Upper lobe of left lung (tissue), 6 donors: ENCODE results near the gene EHMT1. TPM values are rescaled to one million over a fixed set of nuclear protein-coding genes. Genes with fewer than 3 reads are reported as not detected.

ENCODE experiments used
- ATAC-seq, 2 donors: fragments of 200-7000 bp; cut with Tn5 transposase; one replicate each; pipeline ENCODE4 v1.9.1; 2022; ENCODE audit warnings: mild to moderate bottlenecking in 2 of 2, moderate library complexity in 2 of 2; ENCODE audit not compliant: low FRiP score in 2 of 2
- DNase-seq, 2 donors: peaks; one replicate each; pipeline ENCODE4 v3.0.0-alpha.2; 2019 to 2020
- H3K27ac ChIP-seq, 4 donors: fragments of 200-600 bp; sonication (generic); one replicate each; pipeline ENCODE4 v1.5.1; 2016 to 2019
- H3K27me3 ChIP-seq, 4 donors: fragments of 200-600 bp; sonication (generic); one replicate each; pipeline ENCODE4 v1.5.1; 2017 to 2019
- H3K36me3 ChIP-seq, 4 donors: fragments of 200-600 bp; sonication (generic); one replicate each; pipeline ENCODE4 v1.5.1; 2016 to 2019
- H3K4me1 ChIP-seq, 4 donors: fragments of 200-600 bp; sonication (generic); one replicate each; pipeline ENCODE4 v1.5.1; 2018 to 2019
- H3K4me3 ChIP-seq, 4 donors: fragments of 200-600 bp; sonication (generic); one replicate each; pipeline ENCODE4 v1.5.1; 2017 to 2019; ENCODE audit warnings: mild to moderate bottlenecking in 2 of 4, moderate library complexity in 1 of 4
- H3K9me3 ChIP-seq, 4 donors: fragments of 200-600 bp; sonication (generic); one replicate each; pipeline ENCODE4 v1.5.1; 2018 to 2019
- CTCF ChIP-seq, 6 experiments: fragments of 450-650 bp in 4 of 6; fragments of 200-600 bp in 2 of 6; sonication (generic) in 2 of 6; IDR thresholded peaks; one replicate each; pipeline ENCODE4 v1.5.1; 2016 to 2019; ENCODE audit warnings: antibody characterized with exemption in 6 of 6
- EP300 ChIP-seq, 4 donors: sonication (generic); formaldehyde crosslinking; IDR thresholded peaks; one replicate each; pipeline ENCODE4 v1.5.1; 2017; ENCODE audit warnings: antibody characterized with exemption in 4 of 4, control low read depth in 2 of 4
- POLR2A ChIP-seq, 4 donors: fragments of 450-650 bp; IDR thresholded peaks; one replicate each; pipeline ENCODE4 v1.5.1; 2016 to 2017; ENCODE audit warnings: antibody characterized with exemption in 4 of 4, mild to moderate bottlenecking in 2 of 4
- POLR2AphosphoS5 ChIP-seq, 2 donors: sonication (generic); formaldehyde crosslinking; IDR thresholded peaks; one replicate each; pipeline ENCODE4 v1.5.1; 2017; ENCODE audit warnings: antibody characterized with exemption in 2 of 2
- WGBS, 2 donors: methylation state at CpG; one replicate each; pipeline ENCODE4 v1.1.5; 2017 to 2018; 5-methylcytosine and 5-hydroxymethylcytosine counted together
- total RNA-seq, 6 donors: library from RNA; depleted of rRNA in 4 of 6; stranded (reverse); fragments of >200 nt in 4 of 6; gene quantifications; one replicate each; pipeline versions ENCODE4 v1.1.0 to v1.2.1, GENCODE V29; 2016 to 2021
- donor health status: DM: no; HTN: no; CAD: no; lungs with moderate emphysema.
- donor health status: DM: no; HTN: yes; CAD: no; lungs with severe emphysema.

EHMT1 gene
- total RNA-seq, 6 donors from 2014 or later: 68.0 to 183 (median 83.6) TPM

- 88 to 92% methylated on average over 5 of the region's 5 CpGs for WGBS, 2 donors
- no peak overlapping the region for H3K27ac ChIP-seq
- TF ChIP-seq POLR2A (IDR thresholded peaks at IDR 0.05): no peak
- no peak for TF ChIP-seq POLR2AphosphoS5 (IDR thresholded peaks at IDR 0.05)
- TF ChIP-seq EP300 (IDR thresholded peaks at IDR 0.05): no peak
- no peak for TF ChIP-seq CTCF (IDR thresholded peaks at IDR 0.05)
- H3K27me3 ChIP-seq: no peaks in the 10 kb centered on the region
- H3K4me1 ChIP-seq: peaks cover 0 to 24% (median 16%) of the 10 kb centered on the region in 4 donors
- H3K36me3 ChIP-seq: peaks cover 0 to 9% (median 3%) of the 10 kb centered on the region in 4 donors
- no peak for ATAC-seq
- no peaks in the 10 kb centered on the region for H3K9me3 ChIP-seq
- no peak for DNase-seq
- H3K4me3 ChIP-seq: no peak overlapping the region
These were observed 22.1 kb downstream of the EHMT1 start for GRCh38 chr9:137640862-137641261.

- Histone ChIP-seq H3K27me3 (no peaks in the 10 kb centered on the region), H3K36me3 (peaks cover 0 to 12% (median 3%) of the 10 kb centered on the region in 4 donors), H3K9me3 (no peaks in the 10 kb centered on the region), H3K4me1 (peaks cover 0 to 36% (median 18%) of the 10 kb centered on the region in 4 donors), H3K27ac (no peak overlapping the region), H3K4me3 (no peak overlapping the region)
- no peak for DNase-seq
- ATAC-seq: no peak
- no peak for TF ChIP-seq CTCF (IDR thresholded peaks at IDR 0.05)
- no peak for TF ChIP-seq POLR2AphosphoS5 (IDR thresholded peaks at IDR 0.05)
- 98 to 99% methylated on average over 10 of the region's 10 CpGs for WGBS, 2 donors
These were observed 23.4 kb downstream of the EHMT1 start for GRCh38 chr9:137642118-137642601.

GRCh38 chr9:137642892-137643291, 24.1 kb downstream of the EHMT1 start:
- H3K36me3 ChIP-seq: peaks cover 0 to 12% (median 3%) of the 10 kb centered on the region in 4 donors
- H3K9me3 ChIP-seq: no peaks in the 10 kb centered on the region
- 93 to 94% methylated on average over 5 of the region's 5 CpGs for whole genome bisulfite sequencing, 2 donors
- no peak for DNase-seq
- peaks cover 0 to 39% (median 18%) of the 10 kb centered on the region in 4 donors for H3K4me1 ChIP-seq
- H3K4me3 ChIP-seq: no peak overlapping the region
- TF ChIP-seq POLR2AphosphoS5 (IDR thresholded peaks at IDR 0.05): no peak
- no peak for TF ChIP-seq EP300 (IDR thresholded peaks at IDR 0.05)
- TF ChIP-seq CTCF (IDR thresholded peaks at IDR 0.05): no peak
- TF ChIP-seq POLR2A (IDR thresholded peaks at IDR 0.05): no peak
- no peak for ATAC-seq
- H3K27me3 ChIP-seq: no peaks in the 10 kb centered on the region
- H3K27ac ChIP-seq: no peak overlapping the region

- WGBS, 2 donors: 81 to 87% methylated on average over 14 of the region's 14 CpGs
- ATAC-seq (no peak), DNase-seq (no peak)
These were observed 25.1 kb downstream of the EHMT1 start for GRCh38 chr9:137643921-137644320.

More at GRCh38 chr9:137643921-137644320, 25.1 kb downstream of the EHMT1 start:
- Histone ChIP-seq H3K9me3 (no peaks in the 10 kb centered on the region), H3K27ac (no peak overlapping the region), H3K4me1 (peaks cover 0 to 35% (median 14%) of the 10 kb centered on the region in 4 donors), H3K27me3 (no peaks in the 10 kb centered on the region), H3K4me3 (no peak overlapping the region), H3K36me3 (peaks cover 0 to 12% (median 3%) of the 10 kb centered on the region in 4 donors)
- TF ChIP-seq EP300 (IDR thresholded peaks at IDR 0.05) (no peak), POLR2AphosphoS5 (IDR thresholded peaks at IDR 0.05) (no peak), CTCF (IDR thresholded peaks at IDR 0.05) (no peak), POLR2A (IDR thresholded peaks at IDR 0.05) (no peak)
